ENCODE results near the gene C22orf39.

DNA sequence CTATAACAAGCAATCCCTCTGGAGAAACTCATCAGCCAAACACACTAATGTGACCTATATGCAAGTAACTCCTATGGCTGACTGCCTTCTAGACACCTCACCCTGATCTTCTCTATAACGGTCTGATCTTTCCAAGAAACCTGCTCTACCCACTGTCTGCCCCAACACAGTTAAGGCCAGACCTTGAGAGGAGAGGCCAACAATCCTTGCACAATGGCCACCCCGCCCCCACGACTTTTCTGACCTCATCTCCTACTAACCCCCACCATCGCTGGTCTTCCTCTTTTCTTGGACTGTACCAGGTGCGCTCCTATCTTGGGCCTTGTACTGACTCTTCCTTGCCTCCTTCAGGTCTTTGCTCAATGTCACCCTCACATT lies 28.4 kb downstream of the C22orf39 start:
- TF ChIP-seq GATA2 (IDR thresholded peaks at IDR 0.05; ENCODE audit: low read depth, low read length): no peak
- TF ChIP-seq GATA3 (IDR thresholded peaks at IDR 0.05; ENCODE audit: low read depth, low read length): no peak
